Hepatocyte (in vitro differentiated cells): ENCODE results near the gene RFPL2. TPM values are rescaled to one million over a fixed set of nuclear protein-coding genes. Genes with fewer than 3 reads are reported as not detected.

Experiments used
- DNase-seq: peaks from one replicate; pipeline ENCODE4 v3.0.0-alpha.2; 2016; ENCODE audit warnings: low spot score
- H2AFZ ChIP-seq: fragments of 200-600 bp; sonication (generic); 2 replicates; pipeline ENCODE4 v1.6.0; 2016; ENCODE audit warnings: antibody characterized with exemption, mild to moderate bottlenecking
- H3K27ac ChIP-seq: fragments of 200-600 bp; sonication (generic); 2 replicates; pipeline ENCODE4 v1.5.1; 2016; ENCODE audit warnings: mild to moderate bottlenecking
- H3K27me3 ChIP-seq: fragments of 200-600 bp; sonication (generic); 2 replicates; pipeline ENCODE4 v1.6.1; 2016
- H3K36me3 ChIP-seq: fragments of 200-600 bp; sonication (generic); replicated peaks from 2 replicates; pipeline ENCODE4 v1.5.1; 2016; ENCODE audit warnings: low read depth; ENCODE audit not compliant: insufficient read depth
- H3K4me1 ChIP-seq: fragments of 200-600 bp; sonication (generic); 2 replicates; pipeline ENCODE4 v1.5.1; 2016; ENCODE audit warnings: mild to moderate bottlenecking, moderate library complexity; ENCODE audit not compliant: insufficient read depth
- H3K4me2 ChIP-seq: fragments of 200-600 bp; sonication (generic); 2 replicates; pipeline ENCODE4 v1.6.0; 2016
- H3K4me3 ChIP-seq: fragments of 200-600 bp; sonication (generic); 2 replicates; pipeline ENCODE4 v1.5.1; 2016; ENCODE audit warnings: mild to moderate bottlenecking
- H3K79me2 ChIP-seq: fragments of 200-600 bp; sonication (generic); 2 replicates; pipeline ENCODE4 v1.6.0; 2017; ENCODE audit warnings: mild to moderate bottlenecking
- H3K9me2 ChIP-seq: fragments of 200-600 bp; sonication (generic); replicated peaks from 2 replicates; pipeline ENCODE4 v1.6.0; 2017; ENCODE audit warnings: mild to moderate bottlenecking; ENCODE audit not compliant: insufficient read depth
- H3K9me3 ChIP-seq: fragments of 200-600 bp; sonication (generic); 2 replicates; pipeline ENCODE4 v1.5.1; 2016; ENCODE audit warnings: low read depth, mild to moderate bottlenecking
- H4K20me1 ChIP-seq: fragments of 200-600 bp; sonication (generic); 2 replicates; pipeline ENCODE4 v1.6.0; 2016; ENCODE audit warnings: mild to moderate bottlenecking; ENCODE audit not compliant: insufficient read depth, poor library complexity, severe bottlenecking
- EZH2 ChIP-seq: fragments of 200-600 bp; sonication (generic); IDR thresholded peaks from 2 replicates; pipeline ENCODE4 v1.6.1; 2016; ENCODE audit warnings: antibody characterized with exemption, mild to moderate bottlenecking, borderline replicate concordance
- EZH2phosphoT487 ChIP-seq: fragments of 200-600 bp; sonication (generic); IDR thresholded peaks from one replicate; pipeline ENCODE4 v1.6.1; 2018; ENCODE audit warnings: antibody characterized with exemption, mild to moderate bottlenecking, low read depth, moderate library complexity; ENCODE audit not compliant: unreplicated experiment, severe bottlenecking
- WGBS: methylation state at CpG from one replicate; pipeline ENCODE4 v1.1.6; 2016; ENCODE audit warnings: low lambda C conversion rate; ENCODE audit errors: missing lambda C conversion rate; 5-methylcytosine and 5-hydroxymethylcytosine counted together
- polyA plus RNA-seq: library from polyadenylated mRNA; unstranded; fragments of >200 nt; fragmentation: Nextera tagmentation; extraction: Ambion mirVana; gene quantifications from 2 replicates; pipeline ENCODE4 v1.2.1, GENCODE V29; 2016
- total RNA-seq: library from RNA; depleted of rRNA; stranded (reverse); fragments of >200 nt; gene quantifications from 2 replicates; pipeline ENCODE4 v1.2.3, GENCODE V29; 2014
- TF ChIP-seq, protein P1 (sequence below): fragments of 200-600 bp; sonication (generic); IDR thresholded peaks from 2 replicates; pipeline ENCODE4 v1.5.1; 2016; ENCODE audit warnings: antibody characterized with exemption, mild to moderate bottlenecking; ENCODE audit not compliant: poor library complexity

RFPL2 gene
- total and polyA plus RNA-seq, 2 experiments from 2014 or later = 0.97 TPM; not detected in 1

DNA sequence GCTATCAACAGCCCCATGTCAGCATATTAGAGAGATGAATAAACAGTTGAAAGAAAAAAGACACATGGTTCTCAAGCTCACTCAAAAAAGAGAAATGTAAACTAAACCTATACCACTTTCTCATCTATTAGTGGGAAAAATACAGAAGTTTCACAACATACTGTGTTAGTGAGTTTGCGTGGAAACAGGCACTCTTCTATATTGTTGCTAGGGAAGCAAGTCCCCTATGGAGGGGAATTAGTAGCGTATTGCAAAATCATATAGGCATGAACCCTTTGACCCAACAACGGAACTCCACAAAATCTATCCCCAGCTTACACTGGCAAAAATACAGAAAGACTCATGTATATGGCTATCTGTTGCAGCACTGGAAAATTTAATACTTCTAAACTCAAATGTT, 14.2 kb upstream of the RFPL2 start:
- no peaks in the 10 kb centered on the region for H3K9me2 ChIP-seq
- H3K9me3 ChIP-seq = no peaks in the 10 kb centered on the region
- WGBS = 93% methylated on average over 3 of the region's 3 CpGs
- H3K79me2 ChIP-seq = no peaks in the 10 kb centered on the region
- H3K4me3 ChIP-seq = no peak overlapping the region
- H3K4me1 ChIP-seq = no peaks in the 10 kb centered on the region
- H2AFZ ChIP-seq = no peak overlapping the region
- H3K36me3 ChIP-seq = no peaks in the 10 kb centered on the region
- no peaks in the 10 kb centered on the region for H4K20me1 ChIP-seq
- no peak overlapping the region for H3K4me2 ChIP-seq
- H3K27me3 ChIP-seq = no peaks in the 10 kb centered on the region
- H3K27ac ChIP-seq = no peak overlapping the region
- TF ChIP-seq EZH2 = no peak
- no peak for DNase-seq

DNA sequence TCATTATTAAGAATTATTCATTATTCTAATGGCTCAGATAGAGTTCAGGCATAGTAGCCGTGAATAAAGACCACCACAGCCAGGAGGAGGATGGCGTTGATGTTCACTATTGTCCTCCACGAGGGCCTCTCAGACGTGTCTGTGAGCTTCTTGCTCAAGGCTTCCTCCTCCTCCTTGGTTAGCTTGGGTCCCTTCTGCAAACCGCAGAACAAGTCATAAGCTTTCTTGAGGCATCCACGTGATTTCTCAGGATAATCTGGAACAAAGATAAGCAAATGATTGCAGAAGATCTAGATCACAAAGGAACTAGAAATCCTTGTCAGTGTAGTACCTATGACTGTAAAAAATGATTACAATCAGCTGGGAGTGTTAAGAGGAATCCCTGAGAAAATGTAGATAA, 13.6 kb upstream of the RFPL2 start:
- Histone ChIP-seq H3K79me2 (no peaks in the 10 kb centered on the region), H3K9me2 (no peaks in the 10 kb centered on the region), H3K36me3 (no peaks in the 10 kb centered on the region), H3K9me3 (no peaks in the 10 kb centered on the region), H3K27ac (no peak overlapping the region), H3K27me3 (no peaks in the 10 kb centered on the region), H2AFZ (no peak overlapping the region), H3K4me2 (no peak overlapping the region), H3K4me3 (no peak overlapping the region), H3K4me1 (no peaks in the 10 kb centered on the region), H4K20me1 (no peaks in the 10 kb centered on the region)
- 81% methylated on average over 6 of the region's 6 CpGs for WGBS
- DNase-seq = no peak
- TF ChIP-seq EZH2 (no peak), EZH2phosphoT487 (no peak)
- TF ChIP-seq, protein P1, sequence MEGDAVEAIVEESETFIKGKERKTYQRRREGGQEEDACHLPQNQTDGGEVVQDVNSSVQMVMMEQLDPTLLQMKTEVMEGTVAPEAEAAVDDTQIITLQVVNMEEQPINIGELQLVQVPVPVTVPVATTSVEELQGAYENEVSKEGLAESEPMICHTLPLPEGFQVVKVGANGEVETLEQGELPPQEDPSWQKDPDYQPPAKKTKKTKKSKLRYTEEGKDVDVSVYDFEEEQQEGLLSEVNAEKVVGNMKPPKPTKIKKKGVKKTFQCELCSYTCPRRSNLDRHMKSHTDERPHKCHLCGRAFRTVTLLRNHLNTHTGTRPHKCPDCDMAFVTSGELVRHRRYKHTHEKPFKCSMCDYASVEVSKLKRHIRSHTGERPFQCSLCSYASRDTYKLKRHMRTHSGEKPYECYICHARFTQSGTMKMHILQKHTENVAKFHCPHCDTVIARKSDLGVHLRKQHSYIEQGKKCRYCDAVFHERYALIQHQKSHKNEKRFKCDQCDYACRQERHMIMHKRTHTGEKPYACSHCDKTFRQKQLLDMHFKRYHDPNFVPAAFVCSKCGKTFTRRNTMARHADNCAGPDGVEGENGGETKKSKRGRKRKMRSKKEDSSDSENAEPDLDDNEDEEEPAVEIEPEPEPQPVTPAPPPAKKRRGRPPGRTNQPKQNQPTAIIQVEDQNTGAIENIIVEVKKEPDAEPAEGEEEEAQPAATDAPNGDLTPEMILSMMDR = no peak

GRCh38 chr22:32217465-32217864, 12.6 kb upstream of the RFPL2 start:
- Histone ChIP-seq H2AFZ (no peak overlapping the region), H3K4me1 (no peaks in the 10 kb centered on the region), H4K20me1 (no peaks in the 10 kb centered on the region), H3K27ac (no peak overlapping the region), H3K4me3 (no peak overlapping the region), H3K79me2 (no peaks in the 10 kb centered on the region), H3K4me2 (no peak overlapping the region), H3K9me3 (no peaks in the 10 kb centered on the region), H3K36me3 (no peaks in the 10 kb centered on the region), H3K9me2 (no peaks in the 10 kb centered on the region), H3K27me3 (no peaks in the 10 kb centered on the region)
- 93% methylated on average over 2 of the region's 2 CpGs for WGBS
- TF ChIP-seq, protein P1 = no peak
- TF ChIP-seq EZH2 (no peak), EZH2phosphoT487 (no peak)
- no peak for DNase-seq

GRCh38 chr22:32216911-32217310, 12.0 kb upstream of the RFPL2 start:
- DNase-seq = no peak
- TF ChIP-seq, protein P1 = no peak
- TF ChIP-seq EZH2 (no peak), EZH2phosphoT487 (no peak)
- Histone ChIP-seq H3K9me3 (no peaks in the 10 kb centered on the region), H3K36me3 (no peaks in the 10 kb centered on the region), H3K27ac (no peak overlapping the region), H3K9me2 (no peaks in the 10 kb centered on the region), H3K4me3 (no peak overlapping the region), H3K4me2 (no peak overlapping the region), H3K27me3 (no peaks in the 10 kb centered on the region), H2AFZ (no peak overlapping the region), H4K20me1 (no peaks in the 10 kb centered on the region), H3K4me1 (no peaks in the 10 kb centered on the region), H3K79me2 (no peaks in the 10 kb centered on the region)
- WGBS = 86% methylated on average over 10 of the region's 10 CpGs
